Measurements from ENCODE around the gene CD2AP.
"Not testable (repeated sequence)": the region's sequence is repeated elsewhere in the genome, so short reads cannot be mapped to it uniquely, and the experiment has no call there.

Gene CD2AP

GRCh38 chr6:47457370-47457769 is 20.2 kb upstream of the CD2AP start:
- no peak for DNase-seq (ENCODE audit: low read depth in 2 of 2)

- DNase-seq (ENCODE audit: low read depth in 2 of 2) = no peak
Observed at GRCh38 chr6:47464052-47464451, 13.5 kb upstream of the CD2AP start.

- DNase-seq (ENCODE audit: low read depth in 2 of 2) = no peak
Observed at GRCh38 chr6:47465117-47465516, 12.5 kb upstream of the CD2AP start.

GRCh38 chr6:47471911-47472310 is 5.7 kb upstream of the CD2AP start:
- no peak for DNase-seq (ENCODE audit: low read depth in 2 of 2)

- no peak for DNase-seq (ENCODE audit: low read depth in 2 of 2)
Observed at GRCh38 chr6:47473791-47474346, 3.7 kb upstream of the CD2AP start.

- no peak for DNase-seq (ENCODE audit: low read depth in 2 of 2)
Observed at GRCh38 chr6:47475319-47475816, 2.2 kb upstream of the CD2AP start.

GRCh38 chr6:47476781-47477496 is 650 bp upstream of the CD2AP start:
- no peak for DNase-seq (ENCODE audit: low read depth in 2 of 2)

GRCh38 chr6:47478233-47479139 is 897 bp downstream of the CD2AP start:
- no peak for DNase-seq (ENCODE audit: low read depth in 2 of 2)

- DNase-seq (ENCODE audit: low read depth in 2 of 2) = no peak
Observed at GRCh38 chr6:47479140-47479508, 1.5 kb downstream of the CD2AP start.

GRCh38 chr6:47479874-47480273 is 2.3 kb downstream of the CD2AP start:
- DNase-seq (ENCODE audit: low read depth in 2 of 2) = no peak

- DNase-seq (ENCODE audit: low read depth in 2 of 2) = not testable (repeated sequence)
Observed at GRCh38 chr6:47481213-47481612, 3.6 kb downstream of the CD2AP start.

- no peak for DNase-seq (ENCODE audit: low read depth in 2 of 2)
Observed at GRCh38 chr6:47481806-47482205, 4.2 kb downstream of the CD2AP start.

GRCh38 chr6:47483516-47483852 is 5.9 kb downstream of the CD2AP start:
- no peak for DNase-seq (ENCODE audit: low read depth in 2 of 2)

GRCh38 chr6:47483853-47484546 is 6.4 kb downstream of the CD2AP start:
- peak in 1 of 2 experiments; percentile 34 for DNase-seq (ENCODE audit: low read depth in 2 of 2)

GRCh38 chr6:47484616-47485015 is 7.0 kb downstream of the CD2AP start:
- peak; percentile 97 for DNase-seq (ENCODE audit: low read depth in 2 of 2)

- no peak for DNase-seq (ENCODE audit: low read depth in 2 of 2)
Observed at GRCh38 chr6:47485083-47485482, 7.5 kb downstream of the CD2AP start.

GRCh38 chr6:47485491-47486135 is 8.0 kb downstream of the CD2AP start:
- no peak for DNase-seq (ENCODE audit: low read depth in 2 of 2)

- DNase-seq (ENCODE audit: low read depth in 2 of 2) = no peak
Observed at GRCh38 chr6:47489995-47490394, 12.4 kb downstream of the CD2AP start.

GRCh38 chr6:47490676-47491075 is 13.1 kb downstream of the CD2AP start:
- no peak for DNase-seq (ENCODE audit: low read depth in 2 of 2)

GRCh38 chr6:47492355-47492754 is 14.8 kb downstream of the CD2AP start:
- no peak for DNase-seq (ENCODE audit: low read depth in 2 of 2)

GRCh38 chr6:47495207-47495606 is 17.6 kb downstream of the CD2AP start:
- DNase-seq (ENCODE audit: low read depth in 2 of 2) = no peak

Data from fibroblast of skin of left quadriceps (primary cell).